ENCODE measurements around the gene TM9SF1. TPM values are rescaled to one million over a fixed set of nuclear protein-coding genes. Genes with fewer than 3 reads are reported as not detected.

Gene TM9SF1
- total RNA-seq, 1 experiment from 2014 or later = 44.7 TPM

GRCh38 chr14:24235804-24236688 is 40.8 kb upstream of the TM9SF1 start:
- Histone ChIP-seq H3K36me3 (ENCODE audit: control insufficient read depth, insufficient read depth, low read length) (peaks cover 10% of the 10 kb centered on the region), H3K27ac (ENCODE audit: low read length) (no peak overlapping the region), H3K4me3 (ENCODE audit: low read depth in 2 of 2, low read length in 2 of 2) (no peak overlapping the region), H3K27me3 (ENCODE audit: control insufficient read depth, insufficient read depth, low read length) (no peaks in the 10 kb centered on the region), H3K4me1 (ENCODE audit: control insufficient read depth, insufficient read depth, low read length) (peaks cover 27% of the 10 kb centered on the region), H3K9me3 (ENCODE audit: control insufficient read depth, insufficient read depth, low read depth, low read length) (no peaks in the 10 kb centered on the region)
- no peak for TF ChIP-seq TCF7L2 (IDR thresholded peaks at IDR 0.05; ENCODE audit: low read depth, low read length)
- no peak; the same call in 1 of the 2 replicates for TF ChIP-seq POLR2AphosphoS5 (IDR thresholded peaks at IDR 0.05; ENCODE audit: low read depth, low read length)
- no peak for TF ChIP-seq CTCF (IDR thresholded peaks at IDR 0.05)
- no peak for TF ChIP-seq REST (IDR thresholded peaks at IDR 0.05; ENCODE audit: insufficient read depth in 1 of 2, low read depth in 2 of 2, low read length in 1 of 2)
- TF ChIP-seq SIN3A (IDR thresholded peaks at IDR 0.05; ENCODE audit: borderline replicate concordance, insufficient read depth, low read depth, low read length) = no peak
- DNase-seq (ENCODE audit: low read depth, low spot score) (no peak), ATAC-seq (no peak)
- ChIA-PET POLR2A (no interaction called here), CTCF (no interaction called here)
- in situ Hi-C loops (cut with HindIII; ENCODE audit: low pct_unique_long_range_greater_than_20kb, low sequenced_read_pairs) = no loop called here
- intact Hi-C loops (cut with micrococcal nuclease; ENCODE audit: unreplicated experiment) = no loop called here
- BruUV-seq (replicated peaks) = no TSS peak

GRCh38 chr14:24234095-24235005 is 39.1 kb upstream of the TM9SF1 start:
- H3K36me3 ChIP-seq (ENCODE audit: control insufficient read depth, insufficient read depth, low read length) = peaks cover 8% of the 10 kb centered on the region
- no peaks in the 10 kb centered on the region for H3K27me3 ChIP-seq (ENCODE audit: control insufficient read depth, insufficient read depth, low read length)
- no peak overlapping the region for H3K4me3 ChIP-seq (ENCODE audit: low read depth in 2 of 2, low read length in 2 of 2)

More at GRCh38 chr14:24234095-24235005, 39.1 kb upstream of the TM9SF1 start:
- Histone ChIP-seq H3K27ac (ENCODE audit: low read length) (peak overlapping the region; percentile 96; the same call in 1 of the 2 replicates), H3K4me1 (ENCODE audit: control insufficient read depth, insufficient read depth, low read length) (peaks cover 20% of the 10 kb centered on the region), H3K9me3 (ENCODE audit: control insufficient read depth, insufficient read depth, low read depth, low read length) (no peaks in the 10 kb centered on the region)
- in situ Hi-C loops (cut with HindIII; ENCODE audit: low pct_unique_long_range_greater_than_20kb, low sequenced_read_pairs) = no loop called here
- no TSS peak for BruUV-seq (replicated peaks)
- ChIA-PET CTCF (no interaction called here), POLR2A (no interaction called here)
- DNase-seq (ENCODE audit: low read depth, low spot score) (no peak), ATAC-seq (no peak)
- intact Hi-C loops (cut with micrococcal nuclease; ENCODE audit: unreplicated experiment) = no loop called here
- TF ChIP-seq REST (IDR thresholded peaks at IDR 0.05; ENCODE audit: insufficient read depth in 1 of 2, low read depth in 2 of 2, low read length in 1 of 2) = no peak
- TF ChIP-seq TCF7L2 (IDR thresholded peaks at IDR 0.05; ENCODE audit: low read depth, low read length) = no peak
- no peak for TF ChIP-seq POLR2AphosphoS5 (IDR thresholded peaks at IDR 0.05; ENCODE audit: low read depth, low read length)
- no peak for TF ChIP-seq SIN3A (IDR thresholded peaks at IDR 0.05; ENCODE audit: borderline replicate concordance, insufficient read depth, low read depth, low read length)
- no peak for TF ChIP-seq CTCF (IDR thresholded peaks at IDR 0.05)

All from Panc1 (cell line).